Left ventricle myocardium superior (tissue), 1 donor: Measurements from ENCODE around the gene ZFP36. TPM values are rescaled to one million over a fixed set of nuclear protein-coding genes. Genes with fewer than 3 reads are reported as not detected.
"Not testable (repeated sequence)": the region's sequence is repeated elsewhere in the genome, so short reads cannot be mapped to it uniquely, and the experiment has no call there.

ENCODE experiments used
- ATAC-seq: fragments of 200-7000 bp; cut with Tn5 transposase; one replicate; pipeline ENCODE4 v1.9.1; 2020; ENCODE audit warnings: mild to moderate bottlenecking, moderate library complexity
- DNase-seq: peaks from one replicate; pipeline ENCODE4 v3.0.0-alpha.2; 2020
- intact Hi-C: fragments of 100-400 bp; cut with micrococcal nuclease; formaldehyde crosslinking; loops from one replicate; pipeline ENCODE4 v1.11.0; 2022
- long read RNA-seq: library from polyadenylated mRNA; unstranded; transcript quantifications from one replicate; pipeline ENCODE4 v2.0.0, GENCODE V29; 2021
- total RNA-seq: library from RNA; stranded (reverse); fragmentation: NEBNext Ultra II Directional; extraction: Animal tissue kit (Norgen Biotek cat#: 25700); gene quantifications from one replicate; pipeline ENCODE4 v1.2.1, GENCODE V29; 2021
- donor health status: DM: no; HTN: yes; CAD: no; lungs with severe emphysema.

Gene ZFP36
- total RNA-seq = 53.0 TPM
- long read RNA-seq, transcript ZFP36-203 (2 exons, 1,786 nt) = major isoform, 17 of 60 reads
- long read RNA-seq, partial matches to known transcripts = 0 of 60 reads
- long read RNA-seq, other reads (novel, unspliced or antisense) = 42 of 60 reads

DNA sequence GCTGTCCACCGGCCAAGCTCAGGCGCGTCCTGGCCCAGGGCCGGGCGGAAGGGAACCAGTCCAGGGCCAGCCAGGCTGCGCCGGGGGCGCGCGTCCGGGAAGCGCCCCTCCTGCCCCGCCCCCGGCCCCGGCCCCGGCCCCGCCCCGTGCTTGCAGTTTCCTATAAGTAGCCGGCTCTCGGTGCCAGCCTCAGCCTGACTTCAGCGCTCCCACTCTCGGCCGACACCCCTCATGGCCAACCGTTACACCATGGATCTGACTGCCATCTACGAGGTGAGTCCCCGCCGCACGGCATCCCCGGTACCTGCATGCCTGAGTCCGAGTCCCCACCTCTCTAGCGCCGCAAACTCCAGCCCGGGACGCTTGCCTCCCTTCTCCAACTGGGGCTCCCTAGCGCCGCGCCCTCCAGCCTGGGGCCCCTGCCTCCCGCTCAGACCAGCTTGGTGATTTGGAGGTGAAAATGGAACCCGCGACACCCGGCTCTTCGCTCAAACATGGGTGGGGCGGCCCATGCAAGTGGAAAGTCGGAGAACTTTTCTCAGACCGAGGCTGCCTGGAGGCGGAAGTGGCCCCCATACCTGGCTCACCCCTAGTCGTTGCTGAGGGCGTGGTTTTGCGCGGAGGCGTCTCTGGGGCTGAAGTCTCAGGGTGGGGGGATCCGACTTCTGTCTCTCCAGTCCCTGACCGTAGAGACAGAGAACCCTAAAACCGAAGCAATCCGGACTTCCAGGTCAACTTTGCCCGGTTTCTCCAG, at the start of gene ZFP36:
Gene ZFP36, plus strand, starts transcription at position 192 of the 754 bp plus-strand sequence. Its CDS starts 58 bp downstream, at position 250.
- ATAC-seq = peak; percentile 47
- intact Hi-C loops = no loop called here

DNA sequence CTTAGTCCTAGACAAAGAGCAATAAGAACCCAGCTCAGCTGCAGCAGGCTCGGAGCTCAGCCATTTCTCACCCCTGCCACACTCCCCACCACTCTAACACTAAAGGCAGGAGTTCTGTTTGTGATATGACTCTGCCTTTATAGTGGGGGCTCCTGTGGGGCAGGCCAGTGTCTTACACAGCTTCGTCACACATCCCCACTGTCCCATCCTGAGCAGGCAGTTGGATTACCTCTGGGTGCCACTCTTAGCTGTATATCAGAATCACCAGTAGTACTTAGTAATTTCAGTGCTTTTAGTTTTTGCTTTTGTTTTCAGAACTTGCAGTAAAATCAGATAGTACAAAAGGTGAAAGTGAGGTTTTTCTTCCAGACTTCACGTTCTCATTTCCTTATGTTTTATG, 47.6 kb upstream of the ZFP36 start:
- intact Hi-C loops = no loop called here
- no peak for ATAC-seq
- DNase-seq = no peak

More for the DNA sequence above, at the start of gene ZFP36:
- peak; percentile 94 for DNase-seq

DNA sequence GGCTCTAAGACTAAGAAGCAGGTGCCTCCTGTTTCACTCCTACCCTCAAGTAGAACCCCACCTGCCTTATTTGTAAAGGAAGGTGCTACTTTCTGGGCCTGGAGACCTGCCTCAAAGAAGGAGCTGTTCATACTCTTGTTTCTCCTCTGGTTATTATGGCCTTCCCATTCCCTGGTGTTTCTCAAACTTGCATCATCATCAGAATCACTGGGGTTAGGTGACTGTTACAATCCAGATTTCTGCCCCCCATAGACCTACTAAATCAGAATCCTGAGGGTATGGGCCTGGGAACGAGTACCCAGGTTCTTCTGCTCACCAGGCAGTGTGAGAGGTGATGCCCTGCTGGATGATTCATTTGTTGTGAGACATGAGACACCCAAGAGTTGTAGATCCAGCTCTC, 46.0 kb upstream of the ZFP36 start:
- intact Hi-C loops = no loop called here
- ATAC-seq (no peak), DNase-seq (no peak)

- intact Hi-C loops = no loop called here
- DNase-seq (no peak), ATAC-seq (peak; percentile 54)
Measured at GRCh38 chr19:39362682-39363657, 43.7 kb upstream of the ZFP36 start.

DNA sequence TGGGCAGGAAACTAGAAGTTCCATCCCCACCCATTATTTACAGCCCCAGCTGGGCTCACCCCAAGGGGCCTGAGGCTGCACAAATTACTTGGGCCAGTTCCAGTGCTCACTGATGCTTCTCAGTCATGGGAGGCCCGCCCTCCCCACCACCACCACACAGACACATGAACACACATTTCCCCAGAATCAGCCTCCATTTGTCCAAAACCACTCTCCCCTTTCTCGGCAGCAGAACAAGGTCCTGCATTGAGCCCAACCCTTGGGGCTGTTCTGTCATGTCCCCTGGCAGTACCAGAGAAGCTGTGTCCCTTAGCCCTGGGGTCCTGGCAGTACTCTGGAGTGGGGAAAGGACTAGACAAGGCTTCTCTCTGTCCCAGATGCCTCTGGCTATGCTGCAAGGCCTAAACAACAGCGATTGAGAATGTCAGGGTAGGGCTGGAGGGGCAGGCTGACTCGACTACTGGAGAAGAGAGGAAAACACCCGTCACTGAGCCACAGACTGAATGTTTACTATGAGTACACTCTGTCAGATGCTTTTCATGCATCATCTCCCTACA, 42.7 kb upstream of the ZFP36 start:
- intact Hi-C loops = no loop called here
- DNase-seq (peak; percentile 65), ATAC-seq (peak; percentile 87)

GRCh38 chr19:39365531-39365930, 41.1 kb upstream of the ZFP36 start:
- DNase-seq = no peak
- intact Hi-C loops = no loop called here

DNA sequence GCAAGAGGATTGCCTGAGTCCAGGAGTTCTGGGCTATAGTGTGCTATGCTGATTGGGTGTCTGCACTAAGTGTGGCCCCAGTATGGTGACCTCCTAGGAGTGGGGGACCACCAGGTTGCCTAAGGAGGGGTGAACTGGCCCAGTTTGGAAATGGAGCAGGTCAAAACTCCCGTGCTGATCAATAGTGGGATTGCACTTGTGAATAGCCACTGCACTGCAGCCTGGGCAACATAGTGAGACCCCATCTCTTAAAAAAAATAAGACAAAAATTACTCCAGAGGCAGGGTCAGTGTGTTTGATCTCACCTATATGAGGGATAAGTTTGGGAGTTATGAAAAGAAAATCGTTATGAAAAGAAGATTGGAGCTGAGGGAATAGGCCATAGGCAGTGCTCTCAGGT, 37.4 kb upstream of the ZFP36 start:
- DNase-seq (no peak), ATAC-seq (no peak)
- intact Hi-C loops = no loop called here

More at GRCh38 chr19:39365531-39365930, 41.1 kb upstream of the ZFP36 start:
- no peak for ATAC-seq

DNA sequence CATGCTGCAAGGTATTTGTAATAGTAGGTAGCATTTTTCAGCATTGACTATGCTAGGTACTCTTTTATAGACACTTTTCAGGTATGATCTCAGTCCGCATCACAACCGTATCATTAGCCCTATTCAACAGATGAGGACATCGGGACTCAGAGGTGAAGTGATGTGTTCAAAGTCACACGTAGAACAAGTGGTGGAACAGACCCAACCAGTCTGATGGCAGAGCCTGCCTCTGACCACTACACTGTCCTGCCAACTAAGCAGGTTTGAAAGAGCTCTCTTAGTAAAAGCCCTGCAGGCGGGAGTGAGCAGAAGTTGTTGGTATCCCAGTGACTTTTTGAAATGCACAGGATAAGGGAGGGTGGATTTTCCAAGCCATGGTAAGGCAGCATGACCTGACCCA, 35.9 kb upstream of the ZFP36 start:
- ATAC-seq = no peak
- intact Hi-C loops = no loop called here
- DNase-seq = no peak

GRCh38 chr19:39372047-39372802, 34.4 kb upstream of the ZFP36 start:
- ATAC-seq = peak; percentile 96
- intact Hi-C loops = no loop called here
- peak; percentile 83 for DNase-seq

DNA sequence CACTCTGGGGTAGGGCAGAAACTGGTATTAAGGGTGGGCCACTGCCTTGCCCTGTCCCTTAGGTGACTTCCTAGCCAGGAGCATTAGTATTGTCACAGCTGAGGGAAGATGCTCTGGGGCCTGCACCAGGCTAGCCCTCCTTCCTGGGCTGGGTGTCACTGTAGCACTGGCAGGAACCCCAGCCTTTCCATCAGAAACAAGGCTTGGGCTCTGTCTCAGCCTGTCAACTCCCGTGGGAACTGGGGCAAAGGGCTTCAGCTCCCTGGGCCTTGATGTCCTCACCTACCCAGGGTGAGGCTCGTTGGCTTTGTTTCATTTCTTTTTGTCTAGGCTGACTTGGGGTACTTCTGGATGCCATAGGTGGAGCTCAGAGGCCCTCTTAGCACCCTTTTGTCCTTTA, 33.7 kb upstream of the ZFP36 start:
- DNase-seq (no peak), ATAC-seq (peak; percentile 50)
- intact Hi-C loops = no loop called here

DNA sequence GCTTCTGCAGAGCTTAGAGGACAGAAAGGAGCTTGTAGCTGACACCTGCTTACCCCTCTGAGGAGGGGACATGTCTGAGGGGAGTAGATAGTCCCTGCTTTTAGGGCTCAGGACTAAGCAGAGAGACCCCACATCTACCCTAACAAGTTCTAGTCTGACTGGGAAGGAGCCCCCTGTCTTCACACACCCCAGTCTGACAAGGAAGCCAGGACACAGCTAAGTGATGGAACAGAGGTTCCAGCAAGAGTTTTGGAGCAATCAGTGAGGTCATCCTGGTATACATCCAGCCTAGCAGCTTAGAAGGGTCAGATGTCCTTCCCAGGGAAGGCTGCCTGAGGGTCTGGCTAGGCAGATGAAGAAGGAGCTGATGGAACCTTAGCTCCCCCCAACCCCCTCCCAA, 30.7 kb upstream of the ZFP36 start:
- ATAC-seq (no peak), DNase-seq (no peak)
- intact Hi-C loops = no loop called here

GRCh38 chr19:39377373-39378362, 29.0 kb upstream of the ZFP36 start:
- DNase-seq = no peak
- intact Hi-C loops = no loop called here
- ATAC-seq = no peak

DNA sequence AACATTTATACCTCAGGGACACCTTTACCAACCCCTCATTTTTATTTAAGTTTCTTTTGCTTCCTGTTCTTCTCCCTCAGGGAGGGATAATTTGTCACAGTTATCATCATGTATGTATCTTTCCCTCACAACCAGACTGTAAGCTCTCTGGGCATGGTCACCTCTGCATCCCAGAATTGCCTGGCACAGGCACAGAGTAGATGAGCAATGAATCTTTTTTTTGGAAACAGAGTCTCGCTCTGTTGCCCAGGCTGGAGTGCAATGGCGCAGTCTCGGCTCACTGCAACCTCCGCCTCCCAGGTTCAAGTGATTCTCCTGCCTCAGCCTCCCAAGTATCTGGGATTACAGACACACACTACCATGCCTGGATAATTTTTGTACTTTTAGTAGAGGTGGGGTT, 27.3 kb upstream of the ZFP36 start:
- DNase-seq, ATAC-seq, intact Hi-C loops: not testable (repeated sequence)

- DNase-seq (no peak), ATAC-seq (no peak)
- intact Hi-C loops = no loop called here
Measured at GRCh38 chr19:39379865-39380396, 26.7 kb upstream of the ZFP36 start.

- intact Hi-C loops = no loop called here
- no peak for ATAC-seq
- DNase-seq = no peak
Measured at GRCh38 chr19:39380521-39381502, 25.8 kb upstream of the ZFP36 start.

DNA sequence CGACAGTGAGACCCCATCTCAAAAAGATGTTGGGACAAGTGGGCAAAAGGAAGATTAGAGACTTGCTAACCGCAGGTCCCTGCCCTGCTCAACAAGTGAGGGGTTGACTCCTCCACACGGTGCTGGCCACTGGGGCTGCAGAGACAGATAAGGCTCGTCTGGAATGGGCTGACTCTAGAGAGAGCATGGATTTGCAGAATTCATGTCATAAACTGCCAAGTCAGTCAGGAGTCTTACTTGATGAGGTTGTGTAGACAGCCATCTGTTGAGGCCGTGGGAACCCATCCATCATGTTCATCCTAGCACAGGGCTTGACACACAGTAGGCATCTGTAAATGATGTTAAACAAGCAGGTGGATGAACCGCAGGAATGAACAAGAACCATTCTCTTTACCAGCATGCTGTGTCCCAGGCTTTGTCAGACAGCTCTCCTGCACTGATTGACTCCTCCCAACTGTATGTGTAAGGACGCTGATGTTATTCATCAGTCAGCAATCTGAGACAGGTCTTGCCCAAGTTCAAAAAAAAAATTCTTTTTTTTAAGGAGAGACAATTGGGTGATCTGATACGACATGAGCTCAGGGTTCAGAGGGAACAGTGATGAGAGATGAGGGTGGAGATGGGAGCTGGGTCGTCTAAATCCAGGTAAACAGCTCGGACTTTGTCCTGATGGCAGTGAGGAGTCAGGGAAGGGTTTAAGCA, 24.6 kb upstream of the ZFP36 start:
- intact Hi-C loops = no loop called here
- no peak for DNase-seq
- ATAC-seq = no peak
